ENCODE results near the gene CRIP3. TPM values are rescaled to one million over a fixed set of nuclear protein-coding genes. Genes with fewer than 3 reads are reported as not detected.
A peak's percentile ranks its signal among the peaks of the same experiment; 100 is the strongest.

CRIP3 gene
- total and polyA plus RNA-seq, 10 of the 15 experiments (the other 5 are each of a cell fraction or from before 2014, with no cell fraction given): 1.5 to 9.2 (median 2.2) TPM

GRCh38 chr6:43308101-43308989 lies at the start of gene CRIP3 (continued):
- TF ChIP-seq RAD21 (IDR thresholded peaks at IDR 0.05; ENCODE audit: insufficient read depth, low read depth, low read length): 0 out of 2 replicates have a peak, but pooled peaks have one; percentile 8
- 0 out of 2 replicates have a peak, but pooled peaks have one; percentile 11 for TF ChIP-seq NFYB (IDR thresholded peaks at IDR 0.05; ENCODE audit: insufficient read depth, low read depth, low read length)
- TF ChIP-seq CHD4 (IDR thresholded peaks at IDR 0.05): no peak
- TF ChIP-seq MTA3 (IDR thresholded peaks at IDR 0.05; ENCODE audit: borderline replicate concordance, low read length): no peak
- no peak for TF ChIP-seq NFYA (IDR thresholded peaks at IDR 0.05; ENCODE audit: borderline replicate concordance, low read depth, low read length)
- TF ChIP-seq, protein P1, sequence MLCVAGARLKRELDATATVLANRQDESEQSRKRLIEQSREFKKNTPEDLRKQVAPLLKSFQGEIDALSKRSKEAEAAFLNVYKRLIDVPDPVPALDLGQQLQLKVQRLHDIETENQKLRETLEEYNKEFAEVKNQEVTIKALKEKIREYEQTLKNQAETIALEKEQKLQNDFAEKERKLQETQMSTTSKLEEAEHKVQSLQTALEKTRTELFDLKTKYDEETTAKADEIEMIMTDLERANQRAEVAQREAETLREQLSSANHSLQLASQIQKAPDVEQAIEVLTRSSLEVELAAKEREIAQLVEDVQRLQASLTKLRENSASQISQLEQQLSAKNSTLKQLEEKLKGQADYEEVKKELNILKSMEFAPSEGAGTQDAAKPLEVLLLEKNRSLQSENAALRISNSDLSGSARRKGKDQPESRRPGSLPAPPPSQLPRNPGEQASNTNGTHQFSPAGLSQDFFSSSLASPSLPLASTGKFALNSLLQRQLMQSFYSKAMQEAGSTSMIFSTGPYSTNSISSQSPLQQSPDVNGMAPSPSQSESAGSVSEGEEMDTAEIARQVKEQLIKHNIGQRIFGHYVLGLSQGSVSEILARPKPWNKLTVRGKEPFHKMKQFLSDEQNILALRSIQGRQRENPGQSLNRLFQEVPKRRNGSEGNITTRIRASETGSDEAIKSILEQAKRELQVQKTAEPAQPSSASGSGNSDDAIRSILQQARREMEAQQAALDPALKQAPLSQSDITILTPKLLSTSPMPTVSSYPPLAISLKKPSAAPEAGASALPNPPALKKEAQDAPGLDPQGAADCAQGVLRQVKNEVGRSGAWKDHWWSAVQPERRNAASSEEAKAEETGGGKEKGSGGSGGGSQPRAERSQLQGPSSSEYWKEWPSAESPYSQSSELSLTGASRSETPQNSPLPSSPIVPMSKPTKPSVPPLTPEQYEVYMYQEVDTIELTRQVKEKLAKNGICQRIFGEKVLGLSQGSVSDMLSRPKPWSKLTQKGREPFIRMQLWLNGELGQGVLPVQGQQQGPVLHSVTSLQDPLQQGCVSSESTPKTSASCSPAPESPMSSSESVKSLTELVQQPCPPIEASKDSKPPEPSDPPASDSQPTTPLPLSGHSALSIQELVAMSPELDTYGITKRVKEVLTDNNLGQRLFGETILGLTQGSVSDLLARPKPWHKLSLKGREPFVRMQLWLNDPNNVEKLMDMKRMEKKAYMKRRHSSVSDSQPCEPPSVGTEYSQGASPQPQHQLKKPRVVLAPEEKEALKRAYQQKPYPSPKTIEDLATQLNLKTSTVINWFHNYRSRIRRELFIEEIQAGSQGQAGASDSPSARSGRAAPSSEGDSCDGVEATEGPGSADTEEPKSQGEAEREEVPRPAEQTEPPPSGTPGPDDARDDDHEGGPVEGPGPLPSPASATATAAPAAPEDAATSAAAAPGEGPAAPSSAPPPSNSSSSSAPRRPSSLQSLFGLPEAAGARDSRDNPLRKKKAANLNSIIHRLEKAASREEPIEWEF (IDR thresholded peaks at IDR 0.05; ENCODE audit: insufficient replicate concordance, low read depth, low read length): no peak
- peak; percentile 100 for TF ChIP-seq DPF2 (IDR thresholded peaks at IDR 0.05)
- TF ChIP-seq ZNF687 (IDR thresholded peaks at IDR 0.05): 0 out of 2 replicates have a peak, but pooled peaks have one; percentile 16
- TF ChIP-seq NKRF (conservative IDR thresholded peaks at IDR 0.05): 0 out of 2 replicates have a peak, but pooled peaks have one; percentile 23
- peak; percentile 68 for TF ChIP-seq IKZF1 (conservative IDR thresholded peaks at IDR 0.05)
- TF ChIP-seq ZNF384 (IDR thresholded peaks at IDR 0.05; ENCODE audit: borderline replicate concordance, low read depth, low read length): no peak
- TF ChIP-seq WRNIP1 (IDR thresholded peaks at IDR 0.05; ENCODE audit: borderline replicate concordance, low read depth, low read length): peak; percentile 91; the same call in 1 of the 2 replicates
- TF ChIP-seq RAD51 (IDR thresholded peaks at IDR 0.05): no peak
- TF ChIP-seq ATF2 (IDR thresholded peaks at IDR 0.05; ENCODE audit: low read length): no peak
- TF ChIP-seq MEF2B (IDR thresholded peaks at IDR 0.05; ENCODE audit: partially characterized antibody, poor library complexity, severe bottlenecking): peak; percentile 87
